Retina (tissue), 1 donor: ENCODE measurements around the gene EYS.
A peak's percentile ranks its signal among the peaks of the same experiment; 100 is the strongest.
"Not testable (repeated sequence)": the region's sequence is repeated elsewhere in the genome, so short reads cannot be mapped to it uniquely, and the experiment has no call there.

Source experiments
- DNase-seq: peaks from one replicate; pipeline ENCODE4 v3.0.0-alpha.2; 2016

The EYS gene

DNA sequence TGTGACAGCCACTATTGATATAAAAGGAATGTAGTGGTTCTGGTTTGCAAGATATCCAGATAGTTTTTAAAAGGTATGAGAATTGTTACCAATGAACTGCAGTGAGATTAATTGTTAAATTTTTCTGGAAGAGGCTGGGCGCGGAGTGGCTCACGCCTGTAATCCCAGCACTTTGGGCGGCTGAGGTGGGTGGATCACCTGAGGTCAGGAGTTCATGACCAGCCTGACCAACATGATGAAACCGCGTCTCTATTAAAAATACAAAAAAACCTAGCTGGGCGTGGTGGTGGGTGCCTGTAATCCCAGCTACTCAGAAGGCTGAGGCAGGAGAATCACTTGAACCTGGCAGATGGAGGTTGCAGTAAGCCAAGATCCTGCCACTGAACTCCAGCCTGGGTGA, 1906.6 kb downstream of the EYS start:
- DNase-seq: not testable (repeated sequence)

DNA sequence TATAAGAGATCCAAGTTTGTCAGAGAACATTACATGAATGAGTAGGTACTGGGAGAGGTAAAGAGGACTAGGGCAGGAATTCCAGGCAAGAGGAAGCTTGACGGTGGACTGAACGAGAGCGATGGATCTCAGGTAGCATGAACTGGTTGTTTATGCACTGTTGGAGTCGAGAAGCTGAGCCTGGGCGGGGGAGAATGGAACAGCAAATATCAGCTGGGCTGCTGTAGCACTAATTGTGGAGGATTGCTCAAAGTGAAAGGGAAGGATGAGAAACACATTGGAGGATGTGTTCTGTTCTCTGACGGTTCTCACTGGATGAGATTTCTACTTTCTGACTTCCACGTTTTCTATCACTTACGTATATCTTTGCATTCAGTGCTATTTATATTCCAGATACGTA, 1907.2 kb downstream of the EYS start:
- no peak for DNase-seq

DNA sequence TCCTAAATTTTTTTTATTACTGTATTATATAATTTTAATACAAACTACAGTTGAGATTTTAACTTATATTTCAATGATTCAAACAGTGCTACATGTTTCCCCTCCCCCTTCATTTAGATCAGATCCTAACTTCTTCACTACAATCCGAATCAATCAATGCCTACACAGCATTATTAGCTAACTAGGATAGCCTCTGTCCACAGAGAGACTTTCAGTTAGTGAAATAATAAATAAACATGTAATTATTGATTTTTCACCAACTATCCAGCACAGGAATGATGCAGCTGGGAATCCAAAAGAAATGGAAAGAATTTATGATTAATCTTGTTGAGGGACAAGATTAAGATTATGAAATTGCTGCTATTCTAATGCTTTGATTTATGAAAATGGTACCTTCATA, 1907.7 kb downstream of the EYS start:
- DNase-seq: no peak

DNA sequence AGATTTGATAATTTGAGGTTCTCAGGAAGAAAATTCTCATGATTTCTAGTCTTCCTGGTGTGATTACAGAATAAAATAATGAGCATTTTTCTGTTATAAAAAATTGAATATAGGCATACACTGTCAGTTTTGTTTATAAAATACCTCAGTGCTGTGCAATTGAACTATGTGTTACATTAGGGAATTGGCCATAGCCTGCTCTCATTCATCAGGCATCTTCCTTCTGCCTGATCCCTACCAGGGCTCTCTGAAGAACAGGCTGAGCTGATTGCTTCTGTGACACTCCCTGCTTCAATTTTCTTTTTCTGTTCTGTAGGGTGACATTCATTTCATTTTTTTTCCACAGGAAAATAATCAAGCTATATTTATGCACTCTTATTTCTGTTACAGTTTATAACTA, 1908.6 kb downstream of the EYS start:
- no peak for DNase-seq

DNA sequence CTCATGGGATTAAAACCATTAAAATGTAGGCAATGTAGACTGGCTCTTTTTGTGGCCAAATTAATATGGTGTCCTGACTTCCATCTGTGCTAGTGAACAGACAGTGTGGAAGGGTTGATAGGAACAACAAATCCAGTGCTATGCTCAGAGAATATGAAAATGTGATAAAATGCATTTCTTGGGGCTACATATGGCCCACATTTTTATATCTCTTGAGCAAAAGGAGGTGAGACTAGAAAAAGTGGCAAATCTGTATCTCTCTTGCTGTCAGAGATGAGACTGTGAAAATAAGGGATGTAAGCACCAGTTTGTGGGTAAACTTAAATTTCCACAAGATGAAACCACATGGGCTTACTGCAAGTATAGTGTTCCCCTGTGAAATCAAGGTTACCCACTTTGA, 1909.3 kb downstream of the EYS start:
- no peak for DNase-seq

DNA sequence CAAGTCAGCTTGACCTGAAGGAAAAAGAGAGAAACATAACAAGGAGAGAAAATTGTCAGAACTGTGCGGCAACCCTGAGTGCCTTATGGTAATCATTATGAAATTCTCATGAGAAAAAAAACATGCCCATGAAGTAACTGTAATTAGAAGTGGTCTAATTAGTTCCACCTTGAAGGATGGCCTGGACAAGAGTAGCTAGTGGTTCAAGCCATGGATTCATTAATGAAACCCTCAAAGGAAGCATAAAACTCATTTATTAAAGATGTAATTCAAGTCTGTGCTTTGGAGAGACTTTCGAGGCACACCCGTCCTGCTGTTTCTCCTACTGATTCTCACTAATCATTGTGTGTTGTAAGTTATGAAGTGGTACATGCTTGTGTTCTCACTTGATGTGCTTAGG, 1911.2 kb downstream of the EYS start:
- no peak for DNase-seq

DNA sequence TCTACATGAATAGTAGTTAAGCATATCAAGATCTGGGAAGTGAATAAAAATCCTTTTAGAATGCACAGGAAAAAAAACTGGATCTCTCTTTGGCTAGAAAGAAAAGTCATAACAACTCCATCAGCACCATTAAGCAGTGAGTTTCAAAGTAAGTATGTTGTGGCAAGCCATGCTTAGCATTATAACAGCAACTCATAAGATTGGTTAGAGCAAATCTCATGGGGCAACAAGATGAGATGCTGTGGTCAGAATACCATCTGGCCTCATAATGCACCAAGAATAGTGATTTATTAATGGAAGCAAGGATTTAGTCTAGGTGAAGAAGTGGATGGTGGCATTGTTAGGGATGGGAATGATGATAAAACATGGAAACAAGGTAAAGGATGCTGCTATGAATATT, 1912.0 kb downstream of the EYS start:
- DNase-seq: no peak

DNA sequence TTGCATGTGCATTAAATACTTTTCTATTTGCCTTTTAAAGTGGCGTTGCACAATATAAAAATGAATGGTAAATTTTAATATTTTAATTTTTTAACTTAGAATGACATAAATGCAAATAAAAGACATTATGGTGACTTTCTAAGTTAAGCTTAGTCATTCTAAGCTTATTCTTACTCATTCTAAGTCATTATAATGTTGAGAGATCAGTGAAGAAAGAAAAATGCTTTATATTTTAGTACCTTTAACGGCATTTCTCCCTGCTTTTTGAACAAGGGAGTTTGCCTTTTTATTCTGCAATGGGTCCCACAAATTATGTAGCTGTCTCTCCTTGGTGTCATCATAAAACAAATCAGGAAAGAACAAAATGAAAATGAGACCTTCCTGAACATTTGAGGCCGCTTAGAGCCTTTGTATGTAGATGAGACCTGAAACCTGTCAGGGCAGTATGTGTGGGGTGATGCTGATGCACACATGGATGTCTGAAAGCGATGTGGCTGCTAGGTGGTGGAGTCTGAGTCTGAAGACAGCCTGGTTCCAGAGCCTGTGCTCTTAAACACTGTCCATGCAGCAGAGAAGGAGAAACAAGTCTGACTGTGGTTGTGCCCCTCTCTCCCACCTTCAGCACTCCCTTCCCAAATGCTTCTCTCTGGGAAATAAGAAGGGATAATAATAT, 1913.4 kb downstream of the EYS start:
- no peak for DNase-seq

DNA sequence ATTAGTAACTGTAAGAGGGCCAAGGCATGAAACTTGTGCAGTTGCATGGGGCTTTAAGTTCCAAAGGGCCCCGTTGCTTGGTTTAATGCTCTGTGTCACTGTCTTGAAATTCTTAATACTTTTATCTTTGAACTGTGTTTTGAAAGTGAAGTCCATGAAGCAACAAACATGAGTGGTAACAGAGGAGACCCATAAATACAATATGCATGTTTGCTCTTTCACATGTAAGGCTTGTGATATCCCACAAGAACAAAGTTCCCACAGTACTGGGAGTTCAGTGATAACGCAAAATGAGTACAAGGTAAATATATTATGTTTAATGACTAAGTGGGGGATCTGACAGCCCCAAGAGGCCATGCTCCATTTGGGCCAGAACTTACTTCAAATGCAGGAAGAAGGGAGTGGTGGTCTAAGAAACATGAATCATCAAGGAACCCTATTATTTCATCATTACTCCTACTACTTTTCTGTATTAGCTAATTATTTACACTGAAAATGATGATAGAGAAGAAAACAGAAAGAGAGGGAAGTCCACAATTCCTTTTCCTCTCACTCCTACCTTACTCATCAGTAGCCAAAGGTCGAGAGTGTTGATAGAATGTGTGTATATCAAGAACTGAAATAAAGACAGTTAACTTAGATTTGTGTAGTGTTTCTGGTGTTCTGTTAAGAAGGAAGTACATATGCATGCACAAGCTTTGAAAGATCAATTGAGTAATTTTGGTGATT, 1914.1 kb downstream of the EYS start:
- DNase-seq: no peak

DNA sequence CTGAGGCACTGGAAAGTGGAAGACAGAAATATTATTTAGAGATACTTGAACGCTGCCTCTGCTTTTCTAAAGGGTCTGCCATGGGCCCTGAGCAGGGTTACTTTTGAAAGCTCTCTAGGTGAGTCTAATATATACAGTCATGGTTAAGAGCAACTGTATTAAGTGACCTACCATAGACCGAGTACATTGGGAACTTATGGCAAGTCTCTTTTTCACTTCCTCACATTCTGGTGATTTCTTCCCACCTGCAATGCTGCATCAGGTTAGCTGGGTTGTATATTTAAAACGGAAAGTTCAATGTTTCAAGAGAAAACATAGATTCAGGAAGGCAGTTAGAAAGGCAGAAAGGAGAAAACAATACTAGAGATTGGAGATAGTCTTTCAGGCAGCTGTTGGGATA, 1916.7 kb downstream of the EYS start:
- no peak for DNase-seq

DNA sequence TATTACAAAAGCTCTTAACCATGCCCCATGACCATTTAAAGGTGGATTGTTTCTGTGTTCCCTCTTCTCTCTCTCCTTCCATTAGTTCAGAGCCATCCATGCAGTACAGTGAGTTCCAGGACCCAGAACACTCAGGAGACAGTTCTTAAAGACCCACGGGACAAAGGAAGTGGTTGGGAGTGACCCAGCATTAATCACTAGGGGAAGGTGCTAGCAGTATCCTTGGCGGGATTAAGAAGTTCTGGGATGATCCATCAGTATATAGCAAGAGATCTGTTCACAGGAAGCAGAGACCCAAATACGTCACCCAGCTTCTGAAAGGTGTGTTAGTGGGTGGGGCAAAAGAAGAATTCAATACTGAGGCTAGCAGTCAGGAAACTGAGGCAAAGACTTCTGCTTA, 1917.3 kb downstream of the EYS start:
- DNase-seq: no peak

DNA sequence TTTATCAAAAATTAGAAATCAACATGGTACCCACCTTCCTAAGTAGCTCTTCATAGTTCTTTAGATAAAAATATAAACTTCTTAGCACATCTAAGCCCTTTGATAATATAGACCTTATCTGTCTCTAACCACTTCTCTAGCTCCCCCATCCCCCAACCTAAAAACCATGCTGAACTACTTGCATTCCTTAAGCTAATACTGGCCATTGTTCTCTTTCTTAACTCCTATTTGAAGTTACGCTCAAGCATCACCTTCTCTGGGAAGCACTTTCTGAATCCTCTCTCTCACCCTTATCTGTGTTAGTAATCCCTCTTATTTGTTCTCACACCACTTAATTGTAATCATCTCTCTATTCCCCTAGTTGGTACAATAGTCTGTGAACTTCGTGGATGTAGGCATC, 1918.5 kb downstream of the EYS start:
- DNase-seq: no peak

DNA sequence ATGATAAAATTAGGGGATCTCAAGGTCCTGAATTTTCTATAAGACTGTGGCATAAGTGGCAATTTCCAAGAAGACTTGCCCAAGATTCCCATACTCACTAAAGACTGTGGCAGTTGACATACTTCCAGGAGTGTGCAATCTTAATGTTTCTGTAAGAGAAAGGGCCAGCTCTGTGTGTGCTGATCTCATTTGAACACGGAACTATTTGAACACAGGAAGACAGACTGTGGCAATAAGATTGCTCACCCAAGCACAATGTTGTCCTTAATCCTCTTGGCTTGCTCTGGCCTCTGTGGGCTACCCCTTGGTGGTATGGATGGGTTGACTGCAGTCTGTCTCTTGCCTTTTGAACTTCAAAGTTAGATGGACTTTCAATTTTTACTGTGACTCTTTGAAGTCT, 1920.0 kb downstream of the EYS start:
- DNase-seq: no peak

DNA sequence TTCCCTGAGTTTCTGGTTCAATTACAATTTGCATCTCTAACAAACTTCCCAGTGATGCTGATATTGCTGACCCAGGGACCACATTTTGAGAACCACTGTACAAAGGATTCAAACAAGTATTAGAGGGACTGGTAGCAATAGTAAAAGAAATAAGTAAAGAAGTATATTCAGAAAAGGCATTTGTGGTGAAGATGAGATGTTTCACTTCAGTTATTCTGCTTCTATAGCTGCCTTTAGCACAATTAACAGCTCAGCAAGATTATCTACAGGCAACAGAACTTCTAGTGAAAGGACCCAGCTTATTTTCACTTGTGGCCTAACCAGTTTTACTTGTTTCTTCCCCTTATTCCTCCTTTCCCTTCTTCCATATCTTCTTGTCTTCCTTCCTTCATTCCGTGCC, 1922.0 kb downstream of the EYS start:
- DNase-seq: no peak

DNA sequence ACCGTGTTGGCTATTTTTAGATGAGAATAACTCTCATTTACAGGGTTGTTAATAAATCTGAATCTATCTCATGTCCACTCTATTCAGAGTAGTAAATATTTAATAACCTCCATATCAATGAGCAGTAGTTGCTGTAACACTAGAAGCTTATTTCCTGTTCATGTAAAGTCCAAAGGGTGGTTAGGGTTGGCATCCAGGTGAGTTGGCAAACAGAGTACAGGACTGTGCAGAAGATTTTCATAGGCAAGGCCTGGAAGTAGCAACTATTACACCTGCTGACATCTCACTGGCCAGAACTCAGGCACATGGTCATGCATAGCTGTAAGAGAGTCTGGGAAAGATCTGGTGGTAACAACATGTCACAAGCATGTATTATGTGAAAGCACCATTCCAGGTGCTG, 1923.9 kb downstream of the EYS start:
- DNase-seq: no peak

DNA sequence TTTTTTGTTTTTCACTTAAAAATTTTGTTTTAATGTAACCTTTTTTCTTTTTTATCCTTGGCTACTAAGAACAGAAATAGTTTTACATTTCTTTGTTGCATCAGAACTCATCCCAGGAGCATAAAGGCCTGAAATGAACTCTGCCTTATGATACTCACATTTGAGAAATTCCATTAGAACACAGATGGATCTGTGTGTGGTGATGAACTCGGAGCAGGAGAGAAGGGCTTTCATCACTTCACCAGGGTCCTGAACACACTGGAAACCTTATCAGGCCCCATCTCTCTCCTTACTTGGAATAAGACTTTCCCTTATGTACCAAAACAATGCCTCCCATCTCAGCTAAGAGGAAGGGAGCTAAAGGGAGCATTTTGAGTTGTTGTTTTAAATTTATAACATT, 1932.1 kb downstream of the EYS start:
- no peak for DNase-seq

DNA sequence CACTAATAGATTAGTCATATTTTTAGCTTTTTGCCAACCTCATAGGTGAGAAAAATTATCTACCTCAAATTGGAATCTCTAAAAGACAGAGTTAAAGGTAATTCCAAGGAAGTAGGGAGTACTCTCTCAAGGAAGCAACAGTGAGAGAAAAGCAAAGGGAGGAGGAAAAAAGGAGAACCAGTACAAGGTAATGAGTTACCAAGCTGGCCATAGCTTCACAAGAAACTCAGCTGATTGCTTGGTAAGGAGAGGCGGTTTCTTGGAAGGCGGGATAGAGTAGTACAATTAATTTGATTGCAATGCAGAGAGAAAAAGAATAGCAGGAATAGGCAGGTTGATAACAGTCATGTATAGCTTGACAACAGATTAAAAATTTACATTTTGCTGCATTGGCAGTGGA, 1933.8 kb downstream of the EYS start:
- no peak for DNase-seq

DNA sequence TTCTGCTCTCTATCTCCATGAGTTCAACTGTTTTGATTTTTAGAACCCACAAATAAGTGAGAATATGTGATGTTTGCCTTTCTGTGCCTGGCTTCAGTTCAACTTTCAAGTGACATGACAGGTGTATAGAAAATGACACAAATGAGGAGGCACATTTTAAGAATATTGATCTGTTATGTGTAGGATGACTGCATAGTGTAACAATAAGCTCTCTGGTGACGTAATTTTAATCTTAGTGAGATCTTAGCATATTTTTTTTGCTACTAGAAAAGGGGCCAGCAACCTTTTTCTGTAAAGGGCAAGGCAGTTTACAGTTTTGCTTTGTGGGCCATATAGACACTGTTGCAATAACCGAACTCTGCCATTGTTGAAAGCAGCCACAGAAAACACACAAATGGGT, 1941.2 kb downstream of the EYS start:
- DNase-seq: no peak

DNA sequence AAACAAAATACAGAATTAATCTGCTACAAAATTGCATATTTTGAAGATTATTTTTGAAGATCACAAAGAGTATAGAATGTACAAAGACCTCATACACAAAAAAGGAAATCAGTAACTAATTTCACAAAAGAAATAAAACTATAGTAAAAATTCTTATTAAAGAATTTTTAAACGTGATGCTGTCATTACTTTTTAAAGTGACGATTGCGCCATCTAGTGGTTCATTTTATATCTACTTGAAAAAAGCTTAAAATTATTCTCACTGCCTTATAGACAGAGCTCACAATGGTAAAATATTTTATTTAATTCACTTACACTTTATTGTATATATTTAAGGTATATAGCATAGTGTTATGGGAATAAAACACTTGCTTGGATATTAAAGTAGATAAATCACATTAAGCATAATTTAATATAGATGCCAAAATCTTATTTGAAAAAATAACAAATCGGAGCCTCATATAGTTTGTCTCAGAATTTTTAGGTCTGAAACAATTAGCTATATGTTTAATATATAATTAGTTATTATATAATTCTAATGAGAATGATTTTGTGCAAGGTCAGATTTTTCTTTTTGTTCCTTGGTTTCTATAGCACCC, 1942.6 kb downstream of the EYS start:
- DNase-seq: peak; percentile 9

DNA sequence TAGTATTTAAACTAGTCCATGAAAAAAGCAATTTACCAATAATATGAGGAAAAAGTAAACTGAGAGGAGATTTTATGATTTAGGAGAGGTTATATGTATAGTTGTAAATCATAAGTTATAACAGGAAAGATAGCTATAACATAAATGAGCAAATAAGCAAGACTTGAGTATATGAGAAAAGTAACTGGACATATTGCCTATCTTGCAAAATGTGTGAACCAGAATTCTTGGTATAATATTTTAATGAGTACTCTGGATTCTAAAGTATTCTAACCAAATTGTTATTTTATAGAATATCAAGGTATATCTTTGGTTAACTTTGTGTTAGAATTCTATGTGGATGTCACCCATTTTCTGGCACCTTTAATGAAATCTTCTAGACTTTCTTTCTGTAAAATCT, 1946.8 kb downstream of the EYS start:
- no peak for DNase-seq

DNA sequence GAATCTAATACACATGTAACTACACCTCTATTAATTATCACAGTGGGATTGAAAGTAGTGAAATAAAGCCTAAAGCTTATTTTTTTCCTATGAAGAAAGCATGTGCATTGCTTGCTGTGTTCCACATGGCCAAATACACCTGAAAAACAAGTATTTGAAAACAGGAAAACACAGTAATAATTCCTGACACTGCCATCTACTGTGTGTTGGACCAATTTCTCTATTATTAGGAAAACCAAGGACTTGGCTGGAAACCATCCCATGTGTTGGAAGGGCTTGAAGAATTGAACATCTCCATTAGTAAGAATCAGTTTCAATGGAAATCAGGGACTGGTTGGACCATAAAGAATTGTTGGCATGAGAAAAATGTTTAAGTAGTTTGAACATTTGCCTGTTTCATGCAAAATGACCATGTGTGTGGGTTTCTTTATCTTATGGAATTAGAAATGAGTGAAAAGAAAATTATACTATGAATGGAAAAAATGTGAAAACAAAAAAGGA, 1947.4 kb downstream of the EYS start:
- DNase-seq: no peak

DNA sequence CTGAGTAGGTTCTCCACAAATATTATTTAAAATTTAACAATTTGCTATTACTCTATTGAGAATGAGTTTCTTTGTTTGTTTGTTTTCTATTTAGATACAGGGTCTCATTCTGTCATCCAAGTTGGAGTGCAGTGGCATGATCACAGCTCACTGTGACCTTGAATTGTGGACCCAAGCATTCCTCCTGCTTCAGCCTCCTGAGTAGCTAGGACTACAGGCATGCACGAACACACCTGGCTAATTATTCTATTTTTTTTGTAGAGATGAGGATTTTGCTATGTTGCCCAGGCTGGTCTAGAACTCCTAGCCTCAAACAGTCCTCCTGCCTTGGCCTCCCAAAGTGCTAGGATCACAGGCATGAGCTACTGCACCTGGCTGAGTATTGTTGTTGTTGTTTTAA, 1949.2 kb downstream of the EYS start:
- DNase-seq: no peak

DNA sequence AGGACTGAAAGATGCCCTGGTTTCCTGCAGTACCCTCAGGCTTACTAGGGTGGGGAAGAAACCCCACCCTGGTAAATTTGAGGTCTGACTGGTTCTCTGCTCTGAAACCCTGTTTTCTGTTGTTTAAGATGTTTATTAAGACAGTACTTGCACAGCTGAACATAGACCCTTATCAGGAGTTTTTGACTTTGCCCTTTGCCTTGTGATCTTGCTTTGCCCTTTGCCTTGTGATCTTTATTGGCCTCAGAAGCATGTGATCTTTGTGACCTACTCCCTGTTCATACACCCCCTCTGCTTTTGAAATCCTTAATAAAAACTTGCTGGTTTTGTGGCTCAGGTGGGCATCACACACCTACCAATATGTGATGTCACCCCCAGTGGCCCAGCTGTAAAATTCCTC, 1949.8 kb downstream of the EYS start:
- DNase-seq: not testable (repeated sequence)

DNA sequence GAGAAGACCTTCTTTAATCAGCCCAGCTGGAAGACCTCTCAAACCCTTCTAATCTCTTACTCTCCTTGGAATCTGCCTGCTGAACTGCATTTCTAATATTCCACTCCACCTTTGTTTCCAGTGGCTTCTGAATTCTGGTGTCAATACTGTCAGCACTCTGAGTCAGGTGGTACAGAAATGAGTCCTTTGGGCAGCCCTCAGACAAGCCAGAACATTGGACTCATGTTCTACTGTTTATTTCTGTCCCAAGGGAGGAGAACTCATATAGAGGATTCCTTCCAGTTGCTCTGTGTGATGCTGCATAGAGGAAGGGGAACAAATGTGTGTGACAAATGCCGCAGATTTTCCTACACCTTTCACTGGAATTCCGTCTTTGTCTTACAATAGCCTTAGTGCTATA, 1956.6 kb downstream of the EYS start:
- no peak for DNase-seq
